GM19023 (cell line): ENCODE results near the gene OR2T29.
"Not testable (repeated sequence)": the region's sequence is repeated elsewhere in the genome, so short reads cannot be mapped to it uniquely, and the experiment has no call there.

Experiments used
- ATAC-seq: cut with Tn5 transposase; IDR thresholded peaks from one replicate; pipeline ENCODE4 v1.9.1; 2021; ENCODE audit warnings: mild to moderate bottlenecking, moderate library complexity; ENCODE audit not compliant: unreplicated experiment

OR2T29 gene

GRCh38 chr1:248562672-248563071 lies at the start of gene OR2T29:
OR2T29 (minus strand) TSS chr1:248562772; CDS start chr1:248559491, 3,281 bp downstream.
- not testable (repeated sequence) for ATAC-seq

- ATAC-seq = no peak
Observed at GRCh38 chr1:248611883-248612414, 49.4 kb upstream of the OR2T29 start.

GRCh38 chr1:248610301-248610700 lies 47.7 kb upstream of the OR2T29 start:
- no peak for ATAC-seq

GRCh38 chr1:248599396-248599795 lies 36.8 kb upstream of the OR2T29 start:
- ATAC-seq = no peak

- ATAC-seq = no peak
Observed at GRCh38 chr1:248597589-248597988, 35.0 kb upstream of the OR2T29 start, which contains the start of gene OR2T10. OR2T10 (minus strand) TSS chr1:248597700; CDS start chr1:248593768, 3,932 bp downstream.

- no peak for ATAC-seq
Observed at GRCh38 chr1:248596615-248597014, 34.0 kb upstream of the OR2T29 start.

GRCh38 chr1:248593226-248593625 lies 30.7 kb upstream of the OR2T29 start:
- ATAC-seq = no peak

GRCh38 chr1:248592655-248593054 lies 30.1 kb upstream of the OR2T29 start:
- no peak for ATAC-seq

GRCh38 chr1:248590055-248590454 lies 27.5 kb upstream of the OR2T29 start:
- ATAC-seq = no peak

- no peak for ATAC-seq
Observed at GRCh38 chr1:248589334-248589733, 26.8 kb upstream of the OR2T29 start.

GRCh38 chr1:248585266-248585665 lies 22.7 kb upstream of the OR2T29 start:
- ATAC-seq = no peak

GRCh38 chr1:248576260-248576980 lies 13.8 kb upstream of the OR2T29 start:
- no peak for ATAC-seq

GRCh38 chr1:248574657-248575056 lies 12.1 kb upstream of the OR2T29 start, which contains the start of gene OR2T34:
OR2T34 (minus strand) TSS chr1:248574757; CDS start chr1:248574757, 0 bp downstream.
- not testable (repeated sequence) for ATAC-seq

- ATAC-seq = not testable (repeated sequence)
Observed at GRCh38 chr1:248573856-248574255, 11.3 kb upstream of the OR2T29 start.

GRCh38 chr1:248572049-248572448 lies 9.5 kb upstream of the OR2T29 start:
- ATAC-seq = peak; percentile 98

- not testable (repeated sequence) for ATAC-seq
Observed at GRCh38 chr1:248570811-248571210, 8.2 kb upstream of the OR2T29 start.

GRCh38 chr1:248569049-248569448 lies 6.5 kb upstream of the OR2T29 start:
- not testable (repeated sequence) for ATAC-seq

- ATAC-seq = not testable (repeated sequence)
Observed at GRCh38 chr1:248565530-248566373, 3.2 kb upstream of the OR2T29 start.

GRCh38 chr1:248551027-248551426 lies 11.5 kb downstream of the OR2T29 start:
- ATAC-seq = not testable (repeated sequence)

GRCh38 chr1:248547383-248547782 lies 15.2 kb downstream of the OR2T29 start:
- ATAC-seq = not testable (repeated sequence)

GRCh38 chr1:248537449-248537848 lies 25.1 kb downstream of the OR2T29 start:
- not testable (repeated sequence) for ATAC-seq
